CD4-positive, alpha-beta T cell treated with Interleukin-4 for 4 hours (primary cell): Measurements from ENCODE around the gene CDK11B.
A peak's percentile ranks its signal among the peaks of the same experiment; 100 is the strongest.

Experiments
- DNase-seq: peaks from one replicate; pipeline ENCODE4 v3.0.0-alpha.2; 2020

Gene CDK11B

DNA sequence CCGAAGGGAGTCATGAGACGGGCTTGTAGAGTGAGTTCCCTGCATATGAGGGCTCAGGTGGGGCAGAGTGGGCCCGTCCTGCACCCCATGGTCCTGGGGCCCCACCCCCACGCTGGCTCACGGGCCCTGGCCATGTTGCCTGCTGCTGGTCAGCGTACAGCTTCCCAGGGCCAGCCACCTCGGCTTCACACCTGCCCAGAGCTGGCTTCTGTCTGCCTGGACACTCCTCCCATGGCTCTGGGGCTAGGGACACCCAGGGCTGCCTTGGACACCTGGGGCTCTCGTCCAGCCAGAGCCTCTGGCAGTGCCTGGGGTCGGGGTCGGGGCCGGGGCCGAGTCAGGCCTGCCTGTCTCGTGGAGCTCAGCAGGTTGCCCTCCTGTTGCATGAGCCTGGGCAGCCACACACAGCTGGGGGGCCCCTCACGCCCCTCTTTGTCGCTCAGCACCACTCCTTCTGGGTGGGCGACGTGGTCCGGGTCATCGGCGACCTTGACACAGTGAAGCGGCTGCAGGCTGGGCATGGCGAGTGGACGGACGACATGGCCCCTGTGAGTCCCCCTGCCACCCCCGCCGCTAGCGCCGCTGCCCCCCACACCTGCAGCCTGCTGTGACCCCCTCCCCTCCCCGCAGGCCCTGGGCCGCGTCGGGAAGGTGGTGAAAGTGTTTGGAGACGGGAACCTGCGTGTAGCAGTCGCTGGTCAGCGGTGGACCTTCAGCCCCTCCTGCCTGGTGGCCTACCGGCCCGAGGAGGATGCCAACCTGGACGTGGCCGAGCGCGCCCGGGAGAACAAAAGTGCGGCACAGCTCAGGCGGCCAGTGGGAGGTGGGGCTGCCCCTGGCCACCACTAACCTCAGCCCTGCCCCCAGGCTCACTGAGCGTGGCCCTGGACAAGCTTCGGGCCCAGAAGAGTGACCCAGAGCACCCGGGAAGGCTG is 32.3 kb downstream of the CDK11B start:
- no peak for DNase-seq

GRCh38 chr1:1625824-1626206 is 33.0 kb downstream of the CDK11B start:
- no peak for DNase-seq

GRCh38 chr1:1625404-1625775 is 33.4 kb downstream of the CDK11B start:
- no peak for DNase-seq

- DNase-seq: no peak
These were observed 34.1 kb downstream of the CDK11B start for GRCh38 chr1:1624443-1625403.

DNA sequence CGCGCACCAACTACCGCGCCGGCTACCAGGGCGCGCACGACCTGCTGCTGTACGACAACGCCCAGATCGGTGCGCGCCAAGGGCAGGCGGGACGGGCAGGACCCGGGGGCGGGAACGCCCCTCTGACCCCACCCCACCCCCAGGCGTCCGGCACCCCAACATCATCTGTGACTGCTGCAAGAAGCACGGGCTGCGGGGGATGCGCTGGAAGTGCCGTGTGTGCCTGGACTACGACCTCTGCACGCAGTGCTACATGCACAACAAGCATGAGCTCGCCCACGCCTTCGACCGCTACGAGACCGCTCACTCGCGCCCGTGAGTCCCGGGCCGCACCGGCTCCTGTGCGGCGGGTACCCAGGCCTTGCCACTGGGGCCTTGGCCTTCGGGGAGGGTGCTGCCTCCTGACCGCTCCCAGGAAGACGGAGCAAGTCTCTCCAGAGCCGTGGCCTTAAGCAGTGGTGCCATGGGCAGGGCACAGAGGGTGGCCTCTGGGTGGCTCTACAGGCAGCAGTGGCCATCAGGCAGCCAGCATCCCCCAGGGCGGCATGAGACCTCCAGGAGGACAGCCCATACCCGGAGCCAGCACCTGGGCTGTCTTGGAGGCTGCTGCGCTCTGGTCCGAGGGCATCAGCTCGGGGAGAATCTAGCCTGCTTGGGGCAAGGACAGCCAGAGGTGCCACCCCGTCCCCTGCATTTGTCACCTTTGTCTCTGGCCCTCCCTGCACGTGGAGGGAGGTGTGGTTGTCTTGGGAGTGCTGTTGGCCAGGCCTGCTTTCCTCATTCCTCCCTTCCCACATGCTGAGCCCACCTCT is 35.0 kb downstream of the CDK11B start:
- DNase-seq: no peak

GRCh38 chr1:1623181-1623630 is 35.6 kb downstream of the CDK11B start:
- no peak for DNase-seq

- no peak for DNase-seq
These were observed 36.1 kb downstream of the CDK11B start for GRCh38 chr1:1622788-1623094.

DNA sequence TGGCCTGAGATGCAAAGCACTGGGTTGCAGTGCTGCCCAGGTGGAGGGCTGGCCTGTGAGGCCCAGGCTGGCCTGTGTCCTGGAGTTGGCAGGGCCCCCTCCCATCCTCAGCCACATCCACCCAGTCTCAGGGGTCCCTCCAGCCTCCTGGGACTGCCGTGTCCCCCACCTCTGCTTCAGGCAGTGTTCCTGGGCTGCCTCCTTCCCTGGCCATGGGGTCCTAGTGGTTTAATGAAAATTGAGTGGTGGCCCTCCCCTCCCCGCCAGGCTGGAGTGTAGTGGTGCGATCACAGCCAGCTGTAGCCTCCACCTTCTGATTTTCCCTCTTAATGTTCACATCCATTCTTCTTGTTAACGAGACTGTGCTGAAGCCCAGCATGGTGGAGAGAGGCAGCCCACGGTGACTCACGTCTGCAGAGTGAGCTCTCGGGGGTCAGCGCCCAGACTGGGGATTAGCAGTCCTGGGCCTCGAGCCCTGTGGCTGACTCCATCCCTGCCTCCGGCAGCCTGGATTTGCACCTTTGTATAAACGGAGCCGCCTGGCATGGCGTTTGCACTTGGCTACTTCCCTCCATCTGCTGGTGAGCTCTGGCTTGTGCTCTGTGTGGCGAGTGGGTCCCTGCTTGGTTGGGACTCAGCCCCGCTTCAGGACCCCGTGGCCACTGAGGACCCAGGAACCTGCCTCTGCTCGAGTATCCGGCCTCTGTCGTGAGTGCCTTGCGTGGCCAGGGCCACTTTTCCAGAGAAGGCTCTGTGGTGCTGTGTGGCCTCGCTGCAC is 36.6 kb downstream of the CDK11B start:
- no peak for DNase-seq

- no peak for DNase-seq
These were observed 37.4 kb downstream of the CDK11B start for GRCh38 chr1:1621173-1622009.

DNA sequence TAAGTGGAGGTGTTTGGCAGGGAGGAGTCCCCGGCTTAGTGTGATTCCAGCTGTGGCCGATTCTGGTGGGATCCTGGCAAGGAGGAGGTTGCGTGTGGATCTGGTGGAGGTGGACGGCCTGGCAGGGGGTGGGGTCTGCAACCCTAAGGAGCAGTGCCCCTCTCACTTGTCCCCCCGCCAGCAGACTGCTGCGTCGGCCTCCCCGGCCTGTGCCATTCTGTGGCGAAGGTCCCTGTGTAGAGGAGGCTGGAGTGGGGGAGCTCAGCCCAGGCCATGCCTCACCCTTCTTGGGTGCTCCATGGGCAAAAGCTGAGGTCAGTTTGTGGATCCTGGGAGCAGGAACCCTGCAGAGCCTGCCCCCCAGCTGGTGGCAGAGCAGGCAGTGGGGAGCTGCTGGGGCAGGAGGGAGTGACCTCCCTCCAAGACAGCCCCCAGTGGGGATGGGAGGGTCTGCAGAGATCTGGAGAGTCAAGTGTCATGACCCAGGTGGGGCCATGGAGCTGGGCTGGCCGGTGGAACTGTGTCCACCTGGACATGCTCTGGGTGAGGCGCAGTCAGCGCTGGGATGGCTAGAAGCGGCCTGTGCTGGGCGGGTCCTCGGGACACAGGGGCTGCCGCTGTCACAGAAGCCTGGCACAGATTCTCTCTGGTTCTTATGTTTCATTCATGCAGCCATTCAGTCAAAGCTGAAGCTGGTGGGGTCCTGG is 38.2 kb downstream of the CDK11B start:
- no peak for DNase-seq

- DNase-seq: no peak
These were observed 38.9 kb downstream of the CDK11B start for GRCh38 chr1:1619917-1620361.

- DNase-seq: no peak
These were observed 40.3 kb downstream of the CDK11B start for GRCh38 chr1:1618396-1619068.

- DNase-seq: no peak
These were observed 40.9 kb downstream of the CDK11B start for GRCh38 chr1:1617925-1618324.

- no peak for DNase-seq
These were observed 41.3 kb downstream of the CDK11B start for GRCh38 chr1:1617516-1617915.

- no peak for DNase-seq
These were observed 42.0 kb downstream of the CDK11B start for GRCh38 chr1:1616838-1617237.

DNA sequence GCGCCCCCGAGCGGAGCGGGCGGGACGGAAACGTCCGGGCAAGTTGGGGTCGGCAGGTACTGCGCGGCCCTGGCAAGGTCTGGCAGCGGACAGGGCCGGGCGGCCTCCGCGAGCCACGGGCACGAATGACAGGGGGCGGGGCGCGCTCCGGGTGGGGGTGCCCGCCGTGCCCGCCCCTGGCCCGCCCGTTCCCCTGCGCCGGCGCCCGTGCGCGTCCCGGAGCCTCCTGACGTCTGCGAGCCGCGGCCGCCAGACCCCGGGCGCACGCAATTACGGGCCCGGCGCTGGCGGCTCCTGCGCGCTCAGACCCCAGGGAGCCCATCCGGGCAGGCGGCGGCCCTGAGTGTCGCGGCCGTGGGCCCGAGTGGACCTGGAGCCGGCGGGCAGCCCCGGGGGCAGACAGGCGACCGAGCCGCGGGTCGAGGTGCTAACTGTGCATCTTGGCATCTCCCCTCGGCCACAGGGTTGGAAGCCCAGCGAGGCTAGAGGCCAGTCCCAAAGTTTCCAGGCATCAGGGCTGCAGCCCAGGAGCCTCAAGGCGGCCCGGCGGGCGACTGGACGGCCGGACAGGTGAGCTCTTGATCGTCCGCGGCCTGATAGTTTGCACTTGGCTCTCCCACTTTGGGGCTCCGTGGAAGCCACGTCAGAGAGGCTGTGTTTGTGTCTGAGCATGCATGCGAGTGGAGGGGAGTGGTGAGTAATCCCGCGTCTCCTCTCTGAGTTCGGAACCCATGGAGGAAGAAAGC is 42.6 kb downstream of the CDK11B start:
- no peak for DNase-seq

DNA sequence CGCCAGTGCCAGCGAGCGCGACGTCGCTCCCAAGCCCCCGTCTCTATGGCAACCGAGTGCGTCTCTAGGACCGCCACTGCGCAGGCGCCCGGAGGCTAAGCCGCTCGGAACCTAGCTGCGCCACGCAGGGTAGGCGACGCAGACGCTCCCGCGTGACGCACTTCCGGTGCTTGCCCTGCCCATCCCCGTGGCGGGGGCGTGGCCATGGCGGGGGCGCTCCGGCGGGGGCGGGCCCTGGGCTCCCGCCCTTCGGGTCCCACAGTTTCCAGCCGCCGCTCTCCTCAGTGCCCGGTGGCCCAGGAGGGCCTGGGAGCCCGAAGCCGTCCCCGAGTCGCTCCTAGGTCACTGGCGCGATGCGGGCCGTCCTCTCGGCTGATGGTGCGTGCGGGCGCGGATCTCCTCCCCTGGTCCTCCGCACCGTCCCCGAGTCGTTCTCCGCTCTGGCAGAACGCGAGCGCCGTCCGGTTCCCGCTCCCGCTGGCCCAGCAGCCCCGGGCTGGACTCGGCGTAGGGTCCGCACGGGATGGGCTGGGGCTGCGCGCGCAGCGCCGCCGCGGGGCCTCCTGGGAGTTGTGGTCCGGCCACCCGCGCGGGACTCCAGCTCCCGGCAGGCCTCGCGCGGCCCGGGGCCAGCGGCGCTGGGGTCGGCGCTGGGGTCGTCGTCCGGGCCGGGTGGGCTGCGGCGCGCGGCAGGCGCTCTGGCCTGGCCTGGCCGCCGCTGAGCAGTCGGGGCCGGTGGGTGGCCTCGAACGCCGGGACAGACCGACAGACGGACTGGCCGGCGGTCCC is 43.4 kb downstream of the CDK11B start, which contains the start of gene MIB2:
MIB2 (plus strand) TSS at position 245 of the 789 bp plus-strand sequence. CDS start 7,953 bp downstream, outside the sequence.
- DNase-seq: peak; percentile 98

- DNase-seq: no peak
These were observed 43.9 kb downstream of the CDK11B start for GRCh38 chr1:1614954-1615255.
